Tibial artery (tissue), 4 donors: ENCODE results near the gene SLAMF7.

ENCODE experiments used
- DNase-seq, 2 donors: peaks; one replicate each; pipeline ENCODE4 v3.0.0-alpha.2; 2019
- H3K27ac ChIP-seq, 2 donors: fragments of 200-600 bp; sonication (generic) in 1 of 2; 1 replicate in 1 of 2; 2 replicates in 1 of 2; pipeline ENCODE4 v1.5.1; 2018 to 2019; ENCODE audit warnings: mild to moderate bottlenecking in 1 of 2
- H3K27me3 ChIP-seq, 2 donors: fragments of 200-600 bp; sonication (generic) in 1 of 2; one replicate each; pipeline versions ENCODE4 v1.5.1 to v1.6.0; 2016 to 2019
- H3K36me3 ChIP-seq, 3 donors: fragments of 200-600 bp; sonication (generic) in 2 of 3; one replicate each; pipeline ENCODE4 v1.5.1; 2016 to 2019; ENCODE audit warnings: mild to moderate bottlenecking in 2 of 3
- H3K4me1 ChIP-seq, 4 donors: fragments of 200-600 bp; sonication (generic) in 2 of 4; 1 replicate in 3 of 4; 2 replicates in 1 of 4; pipeline ENCODE4 v1.5.1; 2016 to 2019
- H3K4me3 ChIP-seq, 2 donors: fragments of 200-600 bp; sonication (generic) in 1 of 2; 1 replicate in 1 of 2; 2 replicates in 1 of 2; pipeline ENCODE4 v1.5.1; 2018 to 2019; ENCODE audit warnings: mild to moderate bottlenecking in 2 of 2
- H3K9me3 ChIP-seq, 3 donors: fragments of 200-600 bp; sonication (generic) in 1 of 3; one replicate each; pipeline ENCODE4 v1.5.1; 2016 to 2019
- intact Hi-C: fragments of 100-400 bp; cut with DNase I; formaldehyde crosslinking; loops from one replicate; pipeline ENCODE4 v1.15.0; 2023; ENCODE audit warnings: low total_unique reads
- TF ChIP-seq, protein P1 (sequence below), 2 experiments: fragments of 200-600 bp in 1 of 2; fragments of 450-650 bp in 1 of 2; IDR thresholded peaks; one replicate each; pipeline ENCODE4 v1.5.1; 2017 to 2019; ENCODE audit warnings: antibody characterized with exemption in 2 of 2, mild to moderate bottlenecking in 1 of 2, moderate library complexity in 1 of 2

SLAMF7 gene

DNA sequence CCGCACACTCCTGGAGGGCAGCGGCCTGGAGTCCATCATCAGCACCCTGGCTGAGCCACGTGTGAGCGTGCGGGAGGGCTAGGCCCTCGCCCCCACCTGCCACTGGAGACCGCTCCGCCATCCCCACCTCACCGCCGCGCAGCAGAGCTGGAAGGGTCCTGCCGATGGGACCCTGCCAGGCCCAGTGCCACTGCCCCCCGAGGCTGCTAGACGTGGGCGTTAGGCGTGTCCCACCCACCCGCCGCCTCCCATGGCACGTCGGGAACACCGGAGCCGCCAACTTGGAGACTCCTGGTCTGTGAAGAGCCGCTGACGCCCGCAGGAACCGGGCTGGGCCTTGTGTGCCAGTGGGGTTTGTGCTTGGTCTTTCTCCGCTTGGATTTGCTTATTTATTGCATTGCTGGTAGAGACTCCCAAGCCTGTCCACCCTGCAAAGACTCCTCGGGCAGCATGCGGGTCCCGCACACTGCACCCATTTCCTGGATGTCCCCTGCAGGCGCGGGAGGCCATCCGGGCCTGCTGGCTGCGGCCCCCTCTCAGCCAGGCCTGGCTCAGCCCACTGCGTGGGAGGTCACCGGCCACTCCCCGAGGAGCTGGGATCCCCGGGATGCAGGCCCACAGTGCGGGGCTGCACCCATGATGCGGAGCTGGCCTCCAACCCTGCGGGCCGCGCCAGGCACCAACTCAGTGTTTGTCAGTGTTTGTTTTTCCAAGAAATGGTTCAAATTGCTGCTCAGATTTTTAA, 63.0 kb downstream of the SLAMF7 start:
- intact Hi-C loops = no loop called here
- no peak overlapping the region for H3K27ac ChIP-seq
- DNase-seq = no peak
- no peaks in the 10 kb centered on the region for H3K4me1 ChIP-seq
- TF ChIP-seq, protein P1, sequence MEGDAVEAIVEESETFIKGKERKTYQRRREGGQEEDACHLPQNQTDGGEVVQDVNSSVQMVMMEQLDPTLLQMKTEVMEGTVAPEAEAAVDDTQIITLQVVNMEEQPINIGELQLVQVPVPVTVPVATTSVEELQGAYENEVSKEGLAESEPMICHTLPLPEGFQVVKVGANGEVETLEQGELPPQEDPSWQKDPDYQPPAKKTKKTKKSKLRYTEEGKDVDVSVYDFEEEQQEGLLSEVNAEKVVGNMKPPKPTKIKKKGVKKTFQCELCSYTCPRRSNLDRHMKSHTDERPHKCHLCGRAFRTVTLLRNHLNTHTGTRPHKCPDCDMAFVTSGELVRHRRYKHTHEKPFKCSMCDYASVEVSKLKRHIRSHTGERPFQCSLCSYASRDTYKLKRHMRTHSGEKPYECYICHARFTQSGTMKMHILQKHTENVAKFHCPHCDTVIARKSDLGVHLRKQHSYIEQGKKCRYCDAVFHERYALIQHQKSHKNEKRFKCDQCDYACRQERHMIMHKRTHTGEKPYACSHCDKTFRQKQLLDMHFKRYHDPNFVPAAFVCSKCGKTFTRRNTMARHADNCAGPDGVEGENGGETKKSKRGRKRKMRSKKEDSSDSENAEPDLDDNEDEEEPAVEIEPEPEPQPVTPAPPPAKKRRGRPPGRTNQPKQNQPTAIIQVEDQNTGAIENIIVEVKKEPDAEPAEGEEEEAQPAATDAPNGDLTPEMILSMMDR (IDR thresholded peaks at IDR 0.05) = no peak
- no peaks in the 10 kb centered on the region for H3K36me3 ChIP-seq
- no peak overlapping the region for H3K4me3 ChIP-seq
- H3K27me3 ChIP-seq = no peaks in the 10 kb centered on the region
- H3K9me3 ChIP-seq = peaks cover 0 to 17% (median 9%) of the 10 kb centered on the region in 3 donors
